ENCODE results near the gene ARHGEF28.

The ARHGEF28 gene

DNA sequence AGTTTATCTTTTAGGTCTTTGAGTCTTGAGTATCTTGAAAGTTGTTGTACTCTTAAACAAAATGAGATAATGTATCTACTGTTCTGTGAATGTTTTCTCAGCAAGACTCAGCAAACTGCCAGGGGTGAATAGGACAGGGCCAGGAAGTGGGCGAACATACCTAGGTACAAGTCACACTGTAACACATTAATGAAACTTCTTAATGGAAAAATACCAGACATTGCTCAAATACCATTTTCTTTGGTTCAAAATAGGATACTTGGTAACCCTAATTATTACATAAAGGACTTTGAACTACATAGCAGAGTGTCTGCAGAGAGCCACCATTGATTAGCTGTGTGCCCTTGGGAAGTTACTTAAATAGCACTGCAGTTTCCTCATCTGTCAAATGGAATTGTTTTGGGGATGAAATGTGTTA lies 197.5 kb downstream of the ARHGEF28 start:
- Histone ChIP-seq H3K4me1 (ENCODE audit: insufficient read depth, low read length, poor library complexity, severe bottlenecking) (peaks cover 8% of the 10 kb centered on the region), H3K9me2 (replicated peaks; ENCODE audit: low read depth, low read length) (no peaks in the 10 kb centered on the region), H4K20me1 (ENCODE audit: insufficient read depth, low read length, poor library complexity, severe bottlenecking) (no peaks in the 10 kb centered on the region), H3F3A (ENCODE audit: low read depth) (no peaks in the 10 kb centered on the region), H3K27me3 (ENCODE audit: insufficient read depth, low read length, poor library complexity, severe bottlenecking) (no peaks in the 10 kb centered on the region), H3K36me3 (ENCODE audit: insufficient read depth, low read length) (no peaks in the 10 kb centered on the region), H3K4me2 (ENCODE audit: low read depth, low read length, poor library complexity, severe bottlenecking) (peak overlapping the region; percentile 12), H3K9me3 (ENCODE audit: insufficient read depth, low read depth, low read length) (no peaks in the 10 kb centered on the region), H3K9ac (ENCODE audit: low read depth, low read length, poor library complexity, severe bottlenecking) (no peak overlapping the region), H3K4me3 (ENCODE audit: low read length, poor library complexity, severe bottlenecking) (no peak overlapping the region), H2AFZ (ENCODE audit: low read length) (peak overlapping the region; percentile 51; the same call in 1 of the 2 replicates), H3K79me2 (ENCODE audit: insufficient read depth, low read length) (no peaks in the 10 kb centered on the region)
- TF ChIP-seq EZH2phosphoT487 (IDR thresholded peaks at IDR 0.05; ENCODE audit: borderline replicate concordance) (no peak), CTCF (conservative IDR thresholded peaks at IDR 0.05; ENCODE audit: low read length) (no peak)

DNA sequence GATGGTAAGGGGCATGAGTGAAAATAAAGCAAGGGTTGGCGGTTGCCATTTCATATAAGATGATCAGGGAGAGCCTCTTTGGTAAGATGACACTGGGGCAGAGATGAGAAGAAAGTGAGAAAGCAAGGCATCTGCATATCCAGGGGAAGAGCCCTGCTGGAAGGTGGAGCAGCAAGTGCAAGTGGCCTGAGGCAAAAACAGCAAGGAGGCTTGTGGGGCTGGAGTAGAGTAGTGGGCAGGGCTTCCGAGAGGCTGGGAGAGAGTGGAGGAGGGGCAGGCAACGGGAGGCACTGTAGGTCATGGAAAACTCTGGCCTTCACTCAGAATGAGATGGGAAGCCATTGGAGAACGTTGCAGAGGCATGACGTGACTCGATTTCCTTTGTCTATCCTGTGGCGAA lies 199.2 kb downstream of the ARHGEF28 start:
- no peak overlapping the region for H3K4me2 ChIP-seq (ENCODE audit: low read depth, low read length, poor library complexity, severe bottlenecking)
- no peak overlapping the region for H3K4me3 ChIP-seq (ENCODE audit: low read length, poor library complexity, severe bottlenecking)
- peaks cover 8% of the 10 kb centered on the region for H3K4me1 ChIP-seq (ENCODE audit: insufficient read depth, low read length, poor library complexity, severe bottlenecking)
- H3K9me2 ChIP-seq (replicated peaks; ENCODE audit: low read depth, low read length): no peaks in the 10 kb centered on the region
- H3K9ac ChIP-seq (ENCODE audit: low read depth, low read length, poor library complexity, severe bottlenecking): no peak overlapping the region
- no peaks in the 10 kb centered on the region for H4K20me1 ChIP-seq (ENCODE audit: insufficient read depth, low read length, poor library complexity, severe bottlenecking)
- no peaks in the 10 kb centered on the region for H3K36me3 ChIP-seq (ENCODE audit: insufficient read depth, low read length)
- H3F3A ChIP-seq (ENCODE audit: low read depth): no peaks in the 10 kb centered on the region
- no peaks in the 10 kb centered on the region for H3K9me3 ChIP-seq (ENCODE audit: insufficient read depth, low read depth, low read length)
- H2AFZ ChIP-seq (ENCODE audit: low read length): no peak overlapping the region
- H3K79me2 ChIP-seq (ENCODE audit: insufficient read depth, low read length): no peaks in the 10 kb centered on the region
- TF ChIP-seq EZH2phosphoT487 (IDR thresholded peaks at IDR 0.05; ENCODE audit: borderline replicate concordance): no peak
- no peaks in the 10 kb centered on the region for H3K27me3 ChIP-seq (ENCODE audit: insufficient read depth, low read length, poor library complexity, severe bottlenecking)

GRCh38 chr5:73825736-73826135 lies 199.7 kb downstream of the ARHGEF28 start:
- no peaks in the 10 kb centered on the region for H3K27me3 ChIP-seq (ENCODE audit: insufficient read depth, low read length, poor library complexity, severe bottlenecking)
- H3K9ac ChIP-seq (ENCODE audit: low read depth, low read length, poor library complexity, severe bottlenecking): no peak overlapping the region
- no peak overlapping the region for H2AFZ ChIP-seq (ENCODE audit: low read length)
- TF ChIP-seq CTCF (conservative IDR thresholded peaks at IDR 0.05; ENCODE audit: low read length): no peak
- H3K9me3 ChIP-seq (ENCODE audit: insufficient read depth, low read depth, low read length): no peaks in the 10 kb centered on the region
- no peaks in the 10 kb centered on the region for H3K79me2 ChIP-seq (ENCODE audit: insufficient read depth, low read length)
- no peaks in the 10 kb centered on the region for H3F3A ChIP-seq (ENCODE audit: low read depth)
- no peaks in the 10 kb centered on the region for H3K9me2 ChIP-seq (replicated peaks; ENCODE audit: low read depth, low read length)
- no peaks in the 10 kb centered on the region for H3K36me3 ChIP-seq (ENCODE audit: insufficient read depth, low read length)
- peaks cover 8% of the 10 kb centered on the region for H3K4me1 ChIP-seq (ENCODE audit: insufficient read depth, low read length, poor library complexity, severe bottlenecking)
- H4K20me1 ChIP-seq (ENCODE audit: insufficient read depth, low read length, poor library complexity, severe bottlenecking): no peaks in the 10 kb centered on the region
- H3K4me3 ChIP-seq (ENCODE audit: low read length, poor library complexity, severe bottlenecking): no peak overlapping the region
- no peak overlapping the region for H3K4me2 ChIP-seq (ENCODE audit: low read depth, low read length, poor library complexity, severe bottlenecking)

GRCh38 chr5:73826301-73827105 lies 200.5 kb downstream of the ARHGEF28 start:
- Histone ChIP-seq H3K9ac (ENCODE audit: low read depth, low read length, poor library complexity, severe bottlenecking) (no peak overlapping the region), H3K4me2 (ENCODE audit: low read depth, low read length, poor library complexity, severe bottlenecking) (no peak overlapping the region), H3K36me3 (ENCODE audit: insufficient read depth, low read length) (no peaks in the 10 kb centered on the region), H3K4me1 (ENCODE audit: insufficient read depth, low read length, poor library complexity, severe bottlenecking) (peaks cover 8% of the 10 kb centered on the region), H4K20me1 (ENCODE audit: insufficient read depth, low read length, poor library complexity, severe bottlenecking) (no peaks in the 10 kb centered on the region), H3K9me2 (replicated peaks; ENCODE audit: low read depth, low read length) (no peaks in the 10 kb centered on the region), H3K9me3 (ENCODE audit: insufficient read depth, low read depth, low read length) (no peaks in the 10 kb centered on the region), H2AFZ (ENCODE audit: low read length) (peak overlapping the region; percentile 32; the same call in 1 of the 2 replicates), H3K4me3 (ENCODE audit: low read length, poor library complexity, severe bottlenecking) (no peak overlapping the region), H3K79me2 (ENCODE audit: insufficient read depth, low read length) (no peaks in the 10 kb centered on the region), H3K27me3 (ENCODE audit: insufficient read depth, low read length, poor library complexity, severe bottlenecking) (no peaks in the 10 kb centered on the region), H3F3A (ENCODE audit: low read depth) (no peaks in the 10 kb centered on the region)
- TF ChIP-seq EZH2phosphoT487 (IDR thresholded peaks at IDR 0.05; ENCODE audit: borderline replicate concordance) (no peak), CTCF (conservative IDR thresholded peaks at IDR 0.05; ENCODE audit: low read length) (no peak)

Data from Loucy (cell line).